Measurements from ENCODE around the gene MRPS18A. TPM values are rescaled to one million over a fixed set of nuclear protein-coding genes. Genes with fewer than 3 reads are reported as not detected.

MRPS18A gene
- total and polyA plus RNA-seq, 9 of the 15 experiments (the other 6 are each of a cell fraction or from before 2014, with no cell fraction given), result 87.5 to 243 (median 125) TPM

GRCh38 chr6:43733471-43734293 is 46.1 kb upstream of the MRPS18A start (continued):
- TF ChIP-seq BCLAF1 (IDR thresholded peaks at IDR 0.05; ENCODE audit: borderline replicate concordance in 1 of 2, control insufficient read depth in 1 of 2, low read depth in 2 of 2, low read length in 1 of 2) (no peak), RAD51 (IDR thresholded peaks at IDR 0.05; ENCODE audit: borderline replicate concordance, low read depth) (no peak), ARID3A (IDR thresholded peaks at IDR 0.05; ENCODE audit: borderline replicate concordance, low read depth, low read length) (no peak), ETV5 (CRISPR knock-in tag; IDR thresholded peaks at IDR 0.05; ENCODE audit: low read depth) (peak; percentile 64), HLTF (IDR thresholded peaks at IDR 0.05) (no peak), ZBTB9 (CRISPR knock-in tag; IDR thresholded peaks at IDR 0.05) (no peak), SMARCE1 (IDR thresholded peaks at IDR 0.05) (peak; percentile 44; the same call in 1 of the 2 replicates), ZNF586 (CRISPR knock-in tag; conservative IDR thresholded peaks at IDR 0.05) (no peak), ZNF592 (IDR thresholded peaks at IDR 0.05) (0 out of 2 replicates have a peak, but pooled peaks have one; percentile 27), OTX1 (CRISPR knock-in tag; IDR thresholded peaks at IDR 0.05) (no peak; the same call in 1 of the 2 replicates), CHD2 (IDR thresholded peaks at IDR 0.05; ENCODE audit: low read depth, low read length) (no peak), ZNF175 (CRISPR knock-in tag; IDR thresholded peaks at IDR 0.05; ENCODE audit: low read depth) (0 out of 2 replicates have a peak, but pooled peaks have one; percentile 16), TAF9B (IDR thresholded peaks at IDR 0.05; ENCODE audit: partially characterized antibody) (no peak)
